PC-3 (cell line): ENCODE measurements around the gene PLEKHA6. TPM values are rescaled to one million over a fixed set of nuclear protein-coding genes. Genes with fewer than 3 reads are reported as not detected.

Source experiments
- ATAC-seq: fragments of 200-7000 bp; cut with Tn5 transposase; 2 replicates; pipeline ENCODE4 v1.9.1; 2020; ENCODE audit warnings: mild to moderate bottlenecking, moderate library complexity
- BruUV-seq: library from RNA; stranded (reverse); fragments of 400-500 nt; replicated peaks from 2 replicates; lab custom pipeline; 2021; lab: Mats Ljungman, UMichigan
- CTCF ChIA-PET: fragments of 300-600 bp; sonication (Branson Sonifier 250); formaldehyde crosslinking; loops from one replicate; lab custom pipeline; 2022; ENCODE audit warnings: antibody characterized with exemption; lab: Charles Lee
- POLR2A ChIA-PET: fragments of 300-600 bp; sonication (Branson Sonifier 250); formaldehyde crosslinking; loops from one replicate; lab custom pipeline; 2022; ENCODE audit warnings: antibody characterized with exemption; ENCODE audit not compliant: unreplicated experiment; lab: Charles Lee
- DNase-seq: peaks from one replicate; pipeline ENCODE4 v3.0.0-alpha.2; 2015
- H2AFZ ChIP-seq: fragments of 300-600 bp; sonication (generic); 2 replicates; pipeline ENCODE4 v1.6.0; 2016; ENCODE audit warnings: antibody characterized with exemption, low read length
- H3F3A ChIP-seq: fragments of 300-600 bp; sonication (generic); one replicate; pipeline ENCODE4 v1.6.0; 2017; ENCODE audit warnings: antibody characterized with exemption, low read length, control low read depth, mild to moderate bottlenecking; ENCODE audit not compliant: unreplicated experiment
- H3K27ac ChIP-seq: fragments of 300-600 bp; sonication (generic); 2 replicates; pipeline ENCODE4 v1.5.1; 2016; ENCODE audit warnings: mild to moderate bottlenecking, low read length
- H3K27me3 ChIP-seq: fragments of 300-600 bp; sonication (generic); 2 replicates; pipeline ENCODE4 v1.6.1; 2016; ENCODE audit warnings: low read length, mixed read lengths
- H3K36me3 ChIP-seq: fragments of 300-600 bp; sonication (generic); 2 replicates; pipeline ENCODE4 v1.6.1; 2016; ENCODE audit warnings: low read depth, mixed run types, low read length, mixed read lengths
- H3K4me1 ChIP-seq: fragments of 300-600 bp; sonication (generic); 2 replicates; pipeline ENCODE4 v1.5.1; 2016; ENCODE audit warnings: low read length; ENCODE audit not compliant: insufficient read depth
- H3K4me2 ChIP-seq: fragments of 300-600 bp; sonication (generic); 2 replicates; pipeline ENCODE4 v1.6.0; 2016; ENCODE audit warnings: low read length
- H3K4me3 ChIP-seq: fragments of 300-600 bp; sonication (generic); 2 replicates; pipeline ENCODE4 v1.5.1; 2016; ENCODE audit warnings: mild to moderate bottlenecking, low read length, mixed read lengths
- H3K79me2 ChIP-seq: fragments of 300-600 bp; sonication (generic); 2 replicates; pipeline ENCODE4 v1.6.1; 2017; ENCODE audit warnings: low read length, mixed read lengths
- H3K9ac ChIP-seq: fragments of 300-600 bp; sonication (generic); 2 replicates; pipeline ENCODE4 v1.6.0; 2016; ENCODE audit warnings: mild to moderate bottlenecking, low read length
- H3K9me2 ChIP-seq: fragments of 300-600 bp; sonication (generic); replicated peaks from 2 replicates; pipeline ENCODE4 v1.6.1; 2016; ENCODE audit warnings: mixed run types, low read length, mixed read lengths
- H3K9me3 ChIP-seq: fragments of 300-600 bp; sonication (generic); 2 replicates; pipeline ENCODE4 v1.6.1; 2016; ENCODE audit warnings: low read length, mixed read lengths
- H4K20me1 ChIP-seq: fragments of 300-600 bp; sonication (generic); 2 replicates; pipeline ENCODE4 v1.6.1; 2016; ENCODE audit warnings: low read length, mixed read lengths
- EZH2 ChIP-seq: fragments of 300-600 bp; sonication (generic); IDR thresholded peaks from one replicate; pipeline ENCODE4 v1.6.1; 2017; ENCODE audit warnings: antibody characterized with exemption, mild to moderate bottlenecking, low read length; ENCODE audit not compliant: unreplicated experiment
- EZH2phosphoT487 ChIP-seq: fragments of 300-600 bp; sonication (generic); IDR thresholded peaks from 2 replicates; pipeline ENCODE4 v1.6.1; 2018; ENCODE audit warnings: mild to moderate bottlenecking, antibody characterized with exemption, low read length, borderline replicate concordance
- intact Hi-C: fragments of 100-400 bp; cut with micrococcal nuclease; formaldehyde crosslinking; loops from 2 replicates; pipeline ENCODE4 v1.9.0; 2023
- total RNA-seq: library from RNA; depleted of rRNA; stranded (reverse); fragments of >200 nt; gene quantifications from 2 replicates; pipeline ENCODE4 v1.2.3, GENCODE V29; 2014
- TF ChIP-seq, protein P1 (sequence below): fragments of 300-600 bp; sonication (generic); conservative IDR thresholded peaks from 2 replicates; pipeline ENCODE4 v1.5.1; 2017; ENCODE audit warnings: antibody characterized with exemption, low read depth, mild to moderate bottlenecking, low read length

The PLEKHA6 gene
- total RNA-seq, 1 experiment from 2014 or later = 53.8 TPM

DNA sequence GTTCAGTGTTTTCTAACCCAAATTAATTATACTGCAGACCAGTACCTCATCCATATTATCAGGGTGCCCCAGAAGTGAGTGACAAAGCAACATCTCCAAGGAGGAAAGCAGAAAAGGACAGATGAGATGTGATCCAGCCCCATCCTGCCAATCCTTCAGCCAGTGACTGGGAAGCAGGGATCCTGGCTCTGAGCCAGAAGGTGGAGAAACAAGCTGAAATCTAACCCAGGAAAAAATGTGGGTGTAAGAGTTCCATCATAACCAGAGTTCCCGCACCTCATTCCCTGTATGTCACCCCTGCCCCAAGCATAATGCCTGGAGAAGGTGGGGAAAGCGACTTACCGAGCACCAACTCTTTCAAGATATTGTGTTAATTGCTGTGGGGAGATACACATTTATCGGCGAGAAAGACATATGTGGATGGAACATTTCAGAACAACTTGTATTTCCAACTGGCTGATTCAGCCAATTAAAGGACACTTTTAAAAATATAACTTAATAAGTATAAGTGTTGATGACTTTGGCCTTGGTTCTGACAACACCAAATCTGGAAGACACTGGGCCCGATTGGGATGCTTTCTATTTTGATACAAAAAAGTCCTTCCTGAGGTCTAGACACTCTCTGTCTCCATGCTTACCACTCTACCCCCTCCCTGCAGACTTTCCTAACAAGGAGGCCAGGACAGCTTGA is 14.9 kb downstream of the PLEKHA6 start:
- H3K27me3 ChIP-seq = no peaks in the 10 kb centered on the region
- DNase-seq = no peak
- no TSS peak for BruUV-seq
- no peak for ATAC-seq
- H3K9me2 ChIP-seq = no peaks in the 10 kb centered on the region
- no peaks in the 10 kb centered on the region for H3K9me3 ChIP-seq
- H3K79me2 ChIP-seq = peaks cover 48% of the 10 kb centered on the region
- H3K36me3 ChIP-seq = 0 out of 2 replicates have a peak, but pooled peaks cover 4% of the 10 kb centered on the region
- no peak overlapping the region for H2AFZ ChIP-seq
- no peak for TF ChIP-seq EZH2
- TF ChIP-seq, protein P1, sequence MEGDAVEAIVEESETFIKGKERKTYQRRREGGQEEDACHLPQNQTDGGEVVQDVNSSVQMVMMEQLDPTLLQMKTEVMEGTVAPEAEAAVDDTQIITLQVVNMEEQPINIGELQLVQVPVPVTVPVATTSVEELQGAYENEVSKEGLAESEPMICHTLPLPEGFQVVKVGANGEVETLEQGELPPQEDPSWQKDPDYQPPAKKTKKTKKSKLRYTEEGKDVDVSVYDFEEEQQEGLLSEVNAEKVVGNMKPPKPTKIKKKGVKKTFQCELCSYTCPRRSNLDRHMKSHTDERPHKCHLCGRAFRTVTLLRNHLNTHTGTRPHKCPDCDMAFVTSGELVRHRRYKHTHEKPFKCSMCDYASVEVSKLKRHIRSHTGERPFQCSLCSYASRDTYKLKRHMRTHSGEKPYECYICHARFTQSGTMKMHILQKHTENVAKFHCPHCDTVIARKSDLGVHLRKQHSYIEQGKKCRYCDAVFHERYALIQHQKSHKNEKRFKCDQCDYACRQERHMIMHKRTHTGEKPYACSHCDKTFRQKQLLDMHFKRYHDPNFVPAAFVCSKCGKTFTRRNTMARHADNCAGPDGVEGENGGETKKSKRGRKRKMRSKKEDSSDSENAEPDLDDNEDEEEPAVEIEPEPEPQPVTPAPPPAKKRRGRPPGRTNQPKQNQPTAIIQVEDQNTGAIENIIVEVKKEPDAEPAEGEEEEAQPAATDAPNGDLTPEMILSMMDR = no peak
- no peak for TF ChIP-seq EZH2phosphoT487
- ChIA-PET POLR2A (no interaction called here), CTCF (no interaction called here)
- H3F3A ChIP-seq = no peaks in the 10 kb centered on the region
- no peaks in the 10 kb centered on the region for H3K4me1 ChIP-seq
- H3K4me3 ChIP-seq = no peak overlapping the region
- H3K4me2 ChIP-seq = no peak overlapping the region
- no peak overlapping the region for H3K27ac ChIP-seq
- intact Hi-C loops = no loop called here
- H4K20me1 ChIP-seq = no peaks in the 10 kb centered on the region
- H3K9ac ChIP-seq = no peak overlapping the region

DNA sequence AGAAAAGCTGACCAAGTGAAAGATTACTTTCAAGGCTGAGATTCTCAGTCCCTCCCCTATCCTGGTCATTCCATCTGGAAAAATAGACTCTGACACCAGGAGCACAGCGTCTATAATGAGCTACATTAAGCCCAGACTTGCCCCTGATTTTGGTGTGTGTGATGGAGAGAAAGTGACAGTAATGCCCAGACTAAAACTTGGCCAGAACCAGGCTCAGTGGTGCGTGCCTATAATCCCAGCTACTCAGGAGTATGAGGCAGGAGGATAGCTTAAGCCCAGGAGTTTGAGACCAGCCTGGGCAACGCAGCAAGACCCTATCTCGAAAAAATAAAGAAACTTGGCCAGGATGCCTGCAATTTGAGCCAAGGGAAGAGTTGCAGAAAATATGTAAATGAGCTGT is 15.9 kb downstream of the PLEKHA6 start:
- ChIA-PET CTCF (interaction anchor here (0.7 kb wide), 1 partner anchor 145 kb away, joined by 3 read pairs; no protein-coding TSS in a partner anchor), POLR2A (no interaction called here)
- Histone ChIP-seq H3F3A (no peaks in the 10 kb centered on the region), H3K9ac (no peak overlapping the region), H4K20me1 (no peaks in the 10 kb centered on the region), H3K9me2 (no peaks in the 10 kb centered on the region), H3K36me3 (no peaks in the 10 kb centered on the region), H3K4me2 (no peak overlapping the region), H2AFZ (no peak overlapping the region), H3K27me3 (no peaks in the 10 kb centered on the region), H3K9me3 (no peaks in the 10 kb centered on the region), H3K4me3 (no peak overlapping the region), H3K4me1 (no peaks in the 10 kb centered on the region), H3K79me2 (peaks cover 56% of the 10 kb centered on the region), H3K27ac (no peak overlapping the region)
- DNase-seq (no peak), ATAC-seq (no peak)
- no TSS peak for BruUV-seq
- TF ChIP-seq EZH2phosphoT487 (no peak), EZH2 (no peak)
- TF ChIP-seq, protein P1 = no peak
- intact Hi-C loops = no loop called here

DNA sequence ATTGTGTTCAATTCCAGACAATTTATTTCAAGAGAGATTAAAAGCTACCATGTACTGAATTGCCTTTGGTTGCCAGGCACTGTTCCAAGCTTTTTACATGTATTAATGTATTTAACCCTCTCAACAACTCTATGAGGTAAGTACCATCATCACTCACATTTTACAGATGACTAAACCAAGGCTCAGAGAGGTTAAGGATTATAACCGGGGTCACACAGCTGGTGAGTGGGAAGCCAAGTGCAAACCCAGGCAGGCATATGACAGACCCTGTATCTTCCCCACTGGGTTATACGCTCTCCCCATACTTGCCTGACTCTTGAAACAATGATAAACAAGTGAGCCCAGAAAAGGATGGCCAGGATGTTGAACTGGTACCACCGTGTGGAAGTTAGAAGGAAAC is 16.5 kb downstream of the PLEKHA6 start:
- no peaks in the 10 kb centered on the region for H4K20me1 ChIP-seq
- H3K9me2 ChIP-seq = no peaks in the 10 kb centered on the region
- no peaks in the 10 kb centered on the region for H3K27me3 ChIP-seq
- no peak overlapping the region for H3K4me3 ChIP-seq
- intact Hi-C loops = no loop called here
- DNase-seq (no peak), ATAC-seq (no peak)
- ChIA-PET POLR2A (no interaction called here), CTCF (interaction anchor here (0.7 kb wide), 1 partner anchor 144 kb away, joined by 3 read pairs; no protein-coding TSS in a partner anchor)
- no TSS peak for BruUV-seq
- no peaks in the 10 kb centered on the region for H3F3A ChIP-seq
- TF ChIP-seq EZH2 (no peak), EZH2phosphoT487 (no peak)
- TF ChIP-seq, protein P1 = no peak
- no peak overlapping the region for H2AFZ ChIP-seq
- no peaks in the 10 kb centered on the region for H3K9me3 ChIP-seq
- H3K79me2 ChIP-seq = peaks cover 62% of the 10 kb centered on the region
- no peaks in the 10 kb centered on the region for H3K4me1 ChIP-seq
- H3K9ac ChIP-seq = no peak overlapping the region
- H3K36me3 ChIP-seq = no peaks in the 10 kb centered on the region
- H3K4me2 ChIP-seq = no peak overlapping the region
- H3K27ac ChIP-seq = no peak overlapping the region
